HG02623 (cell line): ENCODE data around the gene TRIM31.
"Not testable (repeated sequence)": the region's sequence is repeated elsewhere in the genome, so short reads cannot be mapped to it uniquely, and the experiment has no call there.

ENCODE experiments used
- ATAC-seq: cut with Tn5 transposase; IDR thresholded peaks from one replicate; pipeline ENCODE4 v1.9.1; 2021; ENCODE audit warnings: moderate library complexity; ENCODE audit not compliant: unreplicated experiment

Gene TRIM31

DNA sequence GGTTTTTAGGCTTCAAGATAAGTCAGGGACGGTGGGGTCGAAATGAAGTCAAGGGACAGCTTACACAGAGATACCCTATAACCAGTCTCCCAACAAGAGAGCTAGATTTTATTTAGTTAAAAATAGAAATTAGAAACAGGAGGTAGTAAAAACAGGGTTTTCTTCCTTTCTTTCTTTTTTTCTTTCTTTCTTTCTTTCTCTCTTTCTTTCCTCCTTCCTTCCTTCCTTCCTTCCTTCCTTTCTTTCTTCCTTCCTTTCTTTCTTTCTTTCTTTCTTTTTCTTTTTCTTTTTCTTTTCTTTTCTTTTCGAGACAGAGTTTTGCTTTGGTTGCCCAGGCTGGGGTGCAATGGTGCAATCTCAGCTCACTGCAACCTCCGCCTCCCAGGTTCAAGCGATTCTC is 5.8 kb upstream of the TRIM31 start:
- ATAC-seq: not testable (repeated sequence)

- ATAC-seq: no peak
These were observed 3.8 kb upstream of the TRIM31 start for GRCh38 chr6:30116724-30117123.

GRCh38 chr6:30113841-30114240 is 951 bp upstream of the TRIM31 start:
- ATAC-seq: no peak

GRCh38 chr6:30112402-30112994 is 392 bp downstream of the TRIM31 start:
- ATAC-seq: no peak

DNA sequence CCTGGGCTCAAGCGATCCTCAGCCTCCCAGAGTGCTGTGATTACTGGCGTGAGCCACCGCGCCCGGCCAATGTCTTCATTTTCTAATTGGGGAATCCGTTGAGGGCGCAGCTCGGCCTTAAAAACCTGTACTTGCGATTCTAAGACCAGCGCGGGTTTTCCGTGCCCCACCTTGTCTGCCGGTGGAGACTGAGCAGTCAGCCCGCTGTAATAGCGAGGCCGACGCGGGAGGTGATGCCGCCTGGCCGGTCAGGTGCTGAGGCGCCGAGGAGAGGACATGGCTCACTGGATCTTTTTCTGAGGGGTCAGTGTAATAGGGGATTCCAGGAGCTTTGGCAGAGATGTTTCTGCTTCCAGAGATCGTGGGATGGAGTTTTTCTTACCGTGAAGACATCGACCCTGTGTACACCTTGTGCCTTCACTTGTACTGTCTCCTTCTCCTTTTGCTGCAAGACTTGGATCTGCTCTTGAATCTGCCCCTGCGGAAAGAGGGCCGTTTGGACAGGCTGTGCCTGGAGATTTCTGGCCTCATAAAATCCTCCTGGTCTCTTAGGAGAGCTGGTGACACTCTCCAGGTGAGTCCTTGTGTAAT is 1.5 kb downstream of the TRIM31 start:
- no peak for ATAC-seq

DNA sequence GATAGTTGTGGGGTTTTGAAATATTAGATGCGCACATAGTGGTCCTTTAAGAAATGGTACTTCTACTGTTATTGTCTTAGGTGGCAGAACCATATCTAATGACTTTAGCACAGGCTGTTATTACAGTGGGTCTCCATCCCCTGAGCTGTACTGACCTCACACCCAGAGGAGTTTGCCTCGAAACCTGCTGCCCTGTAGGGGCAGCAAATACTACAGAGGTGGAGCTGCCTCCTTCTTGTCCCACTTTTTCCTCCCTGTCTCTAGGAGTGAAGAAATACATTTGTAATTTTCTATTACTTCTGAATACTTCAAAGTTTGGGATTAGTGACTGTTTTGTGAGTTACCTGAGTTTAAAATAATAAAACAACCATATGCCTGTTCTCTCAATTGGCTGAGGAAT is 8.2 kb downstream of the TRIM31 start:
- no peak for ATAC-seq

DNA sequence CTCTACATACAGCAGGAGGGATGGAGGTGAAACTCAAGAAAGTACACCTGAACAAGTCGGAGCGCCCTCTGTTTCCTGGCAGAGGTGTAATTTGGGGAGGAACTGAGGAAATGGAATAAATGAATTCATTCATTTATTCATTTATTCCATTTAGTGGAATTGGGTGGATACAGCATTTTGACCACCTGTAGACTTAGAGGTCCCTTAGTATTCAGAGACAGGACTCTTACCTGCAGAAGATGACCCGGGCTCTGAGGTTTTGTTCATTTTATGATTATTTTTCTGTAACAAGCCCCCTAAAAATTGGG is 9.1 kb downstream of the TRIM31 start:
- ATAC-seq: no peak

GRCh38 chr6:30102970-30103871 is 9.7 kb downstream of the TRIM31 start:
- peak; percentile 59 for ATAC-seq

- no peak for ATAC-seq
These were observed 10.4 kb downstream of the TRIM31 start for GRCh38 chr6:30102414-30102969.

DNA sequence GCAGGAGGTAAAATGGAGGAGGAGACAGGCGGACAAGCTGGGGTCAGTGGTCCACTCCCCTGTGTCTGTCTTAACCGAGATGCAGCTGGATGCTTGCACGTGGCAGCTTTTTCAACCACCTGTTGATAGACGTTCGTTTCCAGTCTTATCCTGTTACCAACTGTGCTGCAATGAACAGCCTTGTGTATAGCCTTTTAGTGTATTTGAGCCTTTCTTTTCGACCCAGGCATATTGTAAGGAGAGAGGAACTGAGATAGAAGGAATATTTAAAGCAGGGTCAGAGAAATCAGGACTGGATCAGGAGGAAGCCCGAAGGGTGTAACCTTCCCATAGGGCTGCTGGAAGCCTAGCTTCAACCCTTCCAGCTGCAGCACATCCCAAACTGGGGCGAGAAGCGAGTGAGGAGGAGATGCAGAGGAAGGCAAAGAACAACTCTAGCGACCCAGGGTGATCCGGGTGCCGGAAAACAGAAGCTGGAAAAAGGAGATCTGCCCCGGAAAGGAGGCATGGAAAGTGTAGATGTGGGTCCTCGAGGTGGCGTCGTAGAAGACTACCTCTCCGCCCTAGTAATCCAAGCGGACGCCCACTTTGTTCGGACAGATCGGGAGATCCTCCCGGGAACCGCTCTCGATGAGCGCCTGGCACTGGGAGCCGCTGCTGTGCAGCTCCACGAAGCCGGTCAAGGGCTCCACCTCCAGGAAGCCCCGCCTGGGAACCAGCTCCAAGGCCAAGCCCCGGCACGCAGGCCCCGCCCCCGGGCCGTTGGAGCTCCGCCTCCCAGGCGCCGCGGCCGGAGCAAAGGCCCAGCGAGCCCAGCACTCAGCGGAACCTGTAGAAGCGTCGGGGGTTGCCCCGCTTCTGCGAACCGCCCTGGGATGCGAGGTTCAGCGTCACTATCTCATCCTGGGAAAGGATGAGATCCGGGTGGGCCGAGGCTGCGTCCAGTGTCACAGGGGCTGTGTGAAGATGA is 11.2 kb downstream of the TRIM31 start:
- ATAC-seq: peak; percentile 68

GRCh38 chr6:30100585-30101443 is 12.1 kb downstream of the TRIM31 start:
- no peak for ATAC-seq

DNA sequence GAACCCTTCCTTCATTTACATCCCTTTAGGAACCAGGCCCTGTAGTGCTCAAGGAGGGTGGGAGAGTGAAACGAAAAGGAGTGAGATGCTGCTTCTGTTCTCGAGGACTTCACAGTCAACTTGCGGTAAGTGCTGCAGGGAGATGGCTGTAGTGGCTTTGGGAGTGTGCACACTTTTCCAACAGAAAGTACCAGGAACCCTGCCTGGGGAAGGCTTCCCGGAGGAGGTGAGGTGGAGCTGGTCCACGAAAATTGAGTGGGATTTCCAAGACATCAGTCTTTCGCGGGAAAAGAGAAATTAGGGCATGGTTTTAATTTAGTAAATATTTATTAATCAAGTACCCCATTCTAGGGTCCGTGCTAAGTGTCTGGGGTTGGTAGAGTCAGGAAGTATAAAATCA is 12.7 kb downstream of the TRIM31 start:
- no peak for ATAC-seq

DNA sequence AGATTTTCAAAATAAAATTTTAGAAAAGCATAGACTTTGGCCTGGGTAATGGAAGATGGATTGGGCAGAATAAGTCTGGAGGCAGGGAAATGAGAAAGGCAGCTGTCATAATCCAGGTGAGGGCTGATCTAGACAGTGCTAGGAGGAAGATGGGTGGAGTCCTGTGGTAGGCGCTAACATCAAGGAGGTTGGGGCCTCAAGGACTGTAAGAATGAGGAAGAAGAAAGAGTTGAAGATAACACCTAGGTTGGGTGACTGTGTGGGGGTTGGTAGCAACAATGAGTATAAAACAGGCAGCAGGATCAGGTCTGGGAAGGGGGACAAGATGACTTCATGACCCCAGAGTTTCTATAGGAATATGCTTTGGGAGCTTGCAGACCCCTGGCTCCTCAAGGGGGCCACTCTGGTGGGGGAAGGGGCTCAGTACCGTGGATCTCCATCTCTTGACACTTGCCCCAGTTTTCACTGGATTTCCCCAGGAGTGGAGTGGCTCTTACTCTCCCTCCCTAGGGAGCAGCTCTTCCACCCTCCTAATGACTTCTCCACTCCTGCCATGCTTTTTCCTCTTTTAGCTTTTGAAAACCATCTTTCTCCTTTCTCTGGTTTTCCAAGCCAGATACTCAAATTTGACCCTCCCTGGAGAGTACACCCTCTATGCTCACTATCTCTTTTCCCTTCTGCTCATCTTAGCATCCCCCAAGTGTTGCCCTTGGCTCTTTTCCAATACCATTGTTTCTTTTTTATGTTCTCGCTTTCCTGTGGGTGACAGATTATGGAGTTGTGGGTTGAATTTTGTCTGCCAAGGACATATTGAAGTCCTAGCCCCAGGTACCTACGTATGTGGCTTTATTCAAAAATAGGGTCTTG is 14.8 kb downstream of the TRIM31 start:
- ATAC-seq: no peak

DNA sequence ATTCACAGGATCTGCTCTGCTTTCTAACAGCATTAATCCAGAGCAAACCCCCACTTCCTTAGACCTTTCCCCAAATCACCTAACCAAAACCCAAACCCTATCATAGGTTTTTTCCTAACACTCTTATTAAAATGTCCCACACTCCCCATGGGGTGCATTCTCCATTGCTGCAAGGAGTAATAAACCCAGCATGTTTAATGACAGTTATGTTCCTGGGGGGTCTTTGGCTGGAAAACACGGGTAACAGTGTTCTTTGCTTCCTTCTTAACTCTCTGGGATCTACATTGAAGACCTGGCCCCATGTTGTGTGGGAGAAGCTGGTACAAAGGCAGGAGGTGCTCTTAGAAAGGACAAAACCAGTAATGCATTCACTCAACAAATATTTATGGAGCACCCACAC is 16.1 kb downstream of the TRIM31 start:
- ATAC-seq: no peak

GRCh38 chr6:30093951-30094661 is 18.8 kb downstream of the TRIM31 start:
- no peak for ATAC-seq

- ATAC-seq: no peak
These were observed 19.9 kb downstream of the TRIM31 start for GRCh38 chr6:30092852-30093543.

GRCh38 chr6:30091577-30092381 is 21.1 kb downstream of the TRIM31 start:
- ATAC-seq: no peak
